Tibial nerve (tissue), 4 donors: Measurements from ENCODE around the gene IGF2BP3. TPM values are rescaled to one million over a fixed set of nuclear protein-coding genes. Genes with fewer than 3 reads are reported as not detected.

Experiments used
- DNase-seq, 2 donors: peaks; one replicate each; pipeline ENCODE4 v3.0.0-alpha.2; 2019; ENCODE audit warnings: low spot score in 2 of 2
- H3K27ac ChIP-seq, 4 donors: fragments of 200-600 bp; sonication (generic) in 3 of 4; one replicate each; pipeline ENCODE4 v1.5.1; 2017 to 2019; ENCODE audit warnings: mild to moderate bottlenecking in 1 of 4
- H3K27me3 ChIP-seq, 2 donors: fragments of 200-600 bp; sonication (generic) in 1 of 2; one replicate each; pipeline versions ENCODE4 v1.5.1 to v1.6.0; 2017 to 2019
- H3K36me3 ChIP-seq, 3 donors: fragments of 200-600 bp; sonication (generic); one replicate each; pipeline ENCODE4 v1.5.1; 2018 to 2019
- H3K4me1 ChIP-seq, 4 donors: fragments of 200-600 bp; sonication (generic) in 3 of 4; one replicate each; pipeline ENCODE4 v1.5.1; 2017 to 2019
- H3K4me3 ChIP-seq, 4 donors: fragments of 200-600 bp; sonication (generic) in 3 of 4; one replicate each; pipeline ENCODE4 v1.5.1; 2017 to 2019; ENCODE audit warnings: mild to moderate bottlenecking in 1 of 4, moderate library complexity in 1 of 4
- H3K9me3 ChIP-seq, 4 donors: fragments of 200-600 bp; sonication (generic) in 3 of 4; one replicate each; pipeline ENCODE4 v1.5.1; 2017 to 2019
- CTCF ChIP-seq, 5 experiments: fragments of 200-600 bp in 3 of 5; fragments of 450-650 bp in 2 of 5; sonication (generic) in 3 of 5; IDR thresholded peaks; one replicate each; pipeline ENCODE4 v1.5.1; 2016 to 2019; ENCODE audit warnings: antibody characterized with exemption in 5 of 5, mild to moderate bottlenecking in 3 of 5, moderate library complexity in 2 of 5
- EP300 ChIP-seq, 2 donors: sonication (generic); formaldehyde crosslinking; IDR thresholded peaks; one replicate each; pipeline ENCODE4 v1.6.1; 2017; ENCODE audit warnings: antibody characterized with exemption in 2 of 2, mild to moderate bottlenecking in 1 of 2
- POLR2A ChIP-seq, 2 donors: fragments of 450-650 bp; IDR thresholded peaks; one replicate each; pipeline ENCODE4 v1.6.1; 2017; ENCODE audit warnings: antibody characterized with exemption in 2 of 2, mild to moderate bottlenecking in 2 of 2, moderate library complexity in 2 of 2
- WGBS, 2 donors: methylation state at CpG; one replicate each; pipeline ENCODE4 v1.1.5; 2018; 5-methylcytosine and 5-hydroxymethylcytosine counted together
- total RNA-seq, 4 donors: library from RNA; depleted of rRNA; stranded (reverse); fragments of >200 nt; gene quantifications; one replicate each; pipeline ENCODE4 v1.1.0, GENCODE V29; 2016

IGF2BP3 gene
- total RNA-seq, 4 donors from 2014 or later: 0.21 to 0.90 (median 0.59) TPM; not detected in 1

- Histone ChIP-seq H3K4me3 (no peak overlapping the region), H3K27ac (no peak overlapping the region), H3K27me3 (no peaks in the 10 kb centered on the region), H3K36me3 (no peaks in the 10 kb centered on the region), H3K4me1 (no peaks in the 10 kb centered on the region), H3K9me3 (peaks cover 0 to 9% (median 0%) of the 10 kb centered on the region in 4 donors)
- no peak for TF ChIP-seq EP300 (IDR thresholded peaks at IDR 0.05)
- no peak for TF ChIP-seq CTCF (IDR thresholded peaks at IDR 0.05)
- TF ChIP-seq POLR2A (IDR thresholded peaks at IDR 0.05): no peak
- 88 to 92% methylated on average over 2 of the region's 2 CpGs for WGBS, 2 donors
- DNase-seq: no peak
Measured at GRCh38 chr7:23358152-23358674, 112.1 kb downstream of the IGF2BP3 start.

GRCh38 chr7:23357190-23358093 lies 112.8 kb downstream of the IGF2BP3 start:
- Histone ChIP-seq H3K4me1 (no peaks in the 10 kb centered on the region), H3K27me3 (no peaks in the 10 kb centered on the region), H3K9me3 (peaks cover 0 to 9% (median 0%) of the 10 kb centered on the region in 4 donors), H3K4me3 (no peak overlapping the region), H3K27ac (no peak overlapping the region), H3K36me3 (no peaks in the 10 kb centered on the region)
- WGBS, 2 donors: 34 to 35% methylated on average over 6 of the region's 6 CpGs
- TF ChIP-seq CTCF (IDR thresholded peaks at IDR 0.05) (no peak), POLR2A (IDR thresholded peaks at IDR 0.05) (no peak), EP300 (IDR thresholded peaks at IDR 0.05) (no peak)
- no peak for DNase-seq

DNA sequence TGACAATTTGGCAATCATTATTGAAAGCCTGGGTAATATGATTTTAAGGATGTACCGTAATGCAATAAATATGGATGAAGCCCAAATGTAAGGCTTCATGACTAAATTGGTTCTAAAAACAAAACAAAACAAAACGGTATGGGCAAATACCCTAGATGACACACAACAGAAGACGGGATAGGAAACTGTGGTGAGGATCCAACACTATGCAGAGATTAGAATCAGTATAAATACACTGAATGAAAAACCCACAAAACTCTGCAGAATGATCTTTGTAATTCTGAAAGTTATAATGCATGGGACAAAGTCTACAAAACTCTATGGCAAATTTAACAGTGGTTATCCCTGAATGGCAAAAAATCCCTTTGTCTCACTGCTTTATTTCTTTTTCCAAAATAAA lies 113.6 kb downstream of the IGF2BP3 start:
- TF ChIP-seq EP300 (IDR thresholded peaks at IDR 0.05) (no peak), CTCF (IDR thresholded peaks at IDR 0.05) (no peak)
- H3K27ac ChIP-seq: no peak overlapping the region
- no peak for DNase-seq
- no peaks in the 10 kb centered on the region for H3K36me3 ChIP-seq
- 77 to 82% methylated on average over 3 of the region's 3 CpGs for WGBS, 2 donors
- no peak overlapping the region for H3K4me3 ChIP-seq
- H3K4me1 ChIP-seq: no peaks in the 10 kb centered on the region
- peaks cover 0 to 9% (median 0%) of the 10 kb centered on the region in 4 donors for H3K9me3 ChIP-seq
- no peaks in the 10 kb centered on the region for H3K27me3 ChIP-seq

- H3K4me1 ChIP-seq: no peaks in the 10 kb centered on the region
- no peak for TF ChIP-seq POLR2A (IDR thresholded peaks at IDR 0.05)
- no peak for TF ChIP-seq EP300 (IDR thresholded peaks at IDR 0.05)
- no peak for TF ChIP-seq CTCF (IDR thresholded peaks at IDR 0.05)
- 76 to 81% methylated on average over 3 of the region's 3 CpGs for whole genome bisulfite sequencing, 2 donors
- H3K4me3 ChIP-seq: no peak overlapping the region
- no peak overlapping the region for H3K27ac ChIP-seq
- peaks cover 0 to 9% (median 0%) of the 10 kb centered on the region in 4 donors for H3K9me3 ChIP-seq
- no peak for DNase-seq
- no peaks in the 10 kb centered on the region for H3K27me3 ChIP-seq
- H3K36me3 ChIP-seq: no peaks in the 10 kb centered on the region
Measured at GRCh38 chr7:23356168-23356567, 114.1 kb downstream of the IGF2BP3 start.

GRCh38 chr7:23353172-23353571 lies 117.1 kb downstream of the IGF2BP3 start:
- 87 to 89% methylated on average over 5 of the region's 5 CpGs for WGBS, 2 donors
- Histone ChIP-seq H3K27me3 (no peaks in the 10 kb centered on the region), H3K36me3 (no peaks in the 10 kb centered on the region), H3K4me3 (no peak overlapping the region), H3K9me3 (no peaks in the 10 kb centered on the region), H3K4me1 (no peaks in the 10 kb centered on the region), H3K27ac (no peak overlapping the region)
- TF ChIP-seq EP300 (IDR thresholded peaks at IDR 0.05): no peak
- no peak for TF ChIP-seq POLR2A (IDR thresholded peaks at IDR 0.05)
- TF ChIP-seq CTCF (IDR thresholded peaks at IDR 0.05): no peak
- DNase-seq: no peak
